Measurements from ENCODE around the gene RNF112.

RNF112 gene

DNA sequence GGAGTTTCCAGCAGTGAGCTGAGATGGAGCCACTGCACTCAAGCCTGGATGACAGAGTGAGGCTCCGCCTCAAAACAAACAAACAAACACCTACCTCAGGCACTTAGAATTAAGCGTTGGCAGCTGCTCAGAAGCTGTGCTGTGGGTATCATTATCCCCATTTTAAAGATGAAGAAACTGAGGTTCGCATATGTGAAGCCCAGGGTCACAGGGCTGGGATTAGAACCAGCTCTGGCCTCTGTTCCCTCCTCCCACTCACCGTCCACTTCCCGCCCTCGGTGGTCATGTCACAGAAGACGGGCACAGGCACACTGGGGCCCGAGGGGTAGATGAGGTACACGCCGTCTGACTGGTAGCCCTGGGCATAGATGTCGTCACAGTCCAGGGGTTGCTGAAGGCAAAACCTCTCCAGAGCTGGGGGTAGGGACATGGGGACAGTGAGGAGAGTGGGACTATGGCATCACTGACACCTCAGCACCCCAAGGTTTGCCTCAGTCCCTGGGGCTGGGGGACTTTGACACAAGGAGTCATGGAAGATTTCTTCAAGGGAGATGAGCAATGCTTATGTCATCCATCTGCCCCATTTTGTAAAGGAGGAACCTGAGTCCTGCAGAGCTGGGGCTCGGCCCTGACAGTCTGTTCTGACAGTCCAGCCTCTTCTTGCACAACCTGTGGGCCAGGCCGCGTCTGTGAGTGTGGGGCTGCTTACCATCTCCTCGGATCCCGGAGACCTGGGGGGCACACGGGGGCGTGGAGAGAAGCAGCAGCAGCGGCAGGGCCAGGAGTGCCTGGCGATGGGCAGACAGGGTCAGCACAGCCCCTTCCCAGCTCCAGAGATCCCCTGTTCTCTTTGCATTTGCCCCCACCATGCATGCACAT lies 24.7 kb upstream of the RNF112 start (continued):
- TF ChIP-seq ZBTB17 (tag by site-specific recombination; IDR thresholded peaks at IDR 0.05) (no peak), ZNF558 (tag by site-specific recombination; IDR thresholded peaks at IDR 0.05) (no peak), ZNF221 (tag by site-specific recombination; IDR thresholded peaks at IDR 0.05; ENCODE audit: borderline replicate concordance) (no peak), WT1 (tag by site-specific recombination; IDR thresholded peaks at IDR 0.05) (no peak), ZBTB48 (tag by site-specific recombination; IDR thresholded peaks at IDR 0.05) (0 out of 2 replicates have a peak, but pooled peaks have one; percentile 15), ZNF16 (tag by site-specific recombination; IDR thresholded peaks at IDR 0.05; ENCODE audit: low read depth) (no peak)

DNA sequence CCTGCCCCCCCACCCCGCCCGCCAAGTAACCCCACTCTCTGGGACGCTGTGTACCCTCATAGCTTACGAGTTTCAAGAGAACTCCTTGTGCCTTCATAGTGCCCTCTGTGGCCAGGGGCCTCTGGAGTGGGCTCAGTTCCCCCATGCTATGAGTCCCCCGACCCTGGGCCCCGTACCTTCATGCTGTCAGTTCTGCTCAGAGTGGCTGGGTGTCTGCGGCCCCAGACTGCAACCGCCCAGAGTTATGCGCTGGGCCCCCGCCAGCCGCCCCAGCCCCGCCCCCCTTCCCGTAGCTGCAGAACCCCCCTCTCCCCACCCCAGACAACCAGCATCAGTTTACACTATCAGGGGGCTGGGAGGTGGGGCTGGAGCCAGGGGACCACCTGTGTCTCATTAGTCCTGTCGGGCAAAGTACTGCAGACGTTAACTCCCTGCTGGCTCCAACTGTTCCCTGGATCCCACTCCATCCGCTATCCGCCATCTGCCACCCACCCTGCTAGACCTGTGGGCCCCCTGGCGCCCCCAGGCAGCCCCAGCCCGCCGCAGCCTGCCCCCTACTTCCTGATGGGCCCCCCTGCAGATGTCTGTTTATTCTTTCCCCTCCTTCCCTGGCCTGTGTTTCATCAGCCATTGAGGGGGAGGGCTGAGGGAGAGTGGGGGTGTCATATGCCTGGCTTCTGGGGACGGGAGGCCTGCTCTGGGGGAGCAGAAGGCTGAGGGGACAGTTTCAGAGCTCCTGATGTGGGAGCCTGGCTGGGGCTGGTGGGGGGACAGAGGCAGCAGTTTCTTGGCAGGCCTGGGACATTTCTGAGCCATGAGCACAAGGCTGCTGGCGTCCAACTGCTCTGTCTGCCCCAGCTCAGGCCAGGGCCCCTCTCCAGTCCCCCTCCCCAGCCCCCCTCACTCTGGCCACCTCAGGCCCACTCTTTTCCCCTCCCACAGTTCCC lies 23.8 kb upstream of the RNF112 start, which contains the start of gene MFAP4:
Gene MFAP4 (minus strand): TSS at position 217 of the 947 bp plus-strand sequence. CDS start 35 bp downstream, at position 182.
- CTCF ChIA-PET = interaction anchor here (2.0 kb wide), 1 partner anchor 24 kb away, joined by 11 read pairs; the partner anchor contains the start of gene B9D1
- Histone ChIP-seq H3K27ac (ENCODE audit: extremely low read depth, low read depth, low read length) (peak within 1 kb of the TSS; percentile 53; the same call in 1 of the 2 replicates), H3K36me3 (ENCODE audit: control insufficient read depth in 2 of 2, insufficient read depth in 1 of 2, low read length in 2 of 2) (peaks cover 7 to 32% of the 10 kb centered on the region in 2 experiments), H3K4me3 (ENCODE audit: low read depth, low read length) (no peak within 1 kb of the TSS), H3K4me1 (ENCODE audit: control insufficient read depth, insufficient read depth, low read length) (peaks cover 17% of the 10 kb centered on the region), H3K9me3 (ENCODE audit: control insufficient read depth, insufficient read depth, low read depth, low read length) (no peaks in the 10 kb centered on the region)
- POLR2A ChIA-PET = interaction anchor here (0.6 to 5.6 kb wide), 3 partner anchors 9 to 34 kb away, joined by 3 to 57 read pairs (median 3); partner anchors contain the start of genes B9D1 and MAPK7
- TF ChIP-seq KLF9 (tag by site-specific recombination; IDR thresholded peaks at IDR 0.05; ENCODE audit: low read depth) (no peak), EGR2 (tag by site-specific recombination; IDR thresholded peaks at IDR 0.05; ENCODE audit: low read depth) (peak; percentile 58; the same call in 1 of the 2 replicates), ZNF530 (tag by site-specific recombination; IDR thresholded peaks at IDR 0.05; ENCODE audit: low read depth) (no peak), ZNF791 (tag by site-specific recombination; IDR thresholded peaks at IDR 0.05) (no peak), ZNF792 (tag by site-specific recombination; IDR thresholded peaks at IDR 0.05) (no peak), ZNF548 (tag by site-specific recombination; IDR thresholded peaks at IDR 0.05) (no peak), ZNF10 (tag by site-specific recombination; IDR thresholded peaks at IDR 0.05) (no peak), ZNF341 (tag by site-specific recombination; IDR thresholded peaks at IDR 0.05; ENCODE audit: low read depth) (no peak), GLI4 (tag by site-specific recombination; IDR thresholded peaks at IDR 0.05) (no peak), ZNF843 (tag by site-specific recombination; IDR thresholded peaks at IDR 0.05) (no peak), ZNF596 (tag by site-specific recombination; IDR thresholded peaks at IDR 0.05) (no peak), OVOL3 (tag by site-specific recombination; IDR thresholded peaks at IDR 0.05) (no peak), ZNF664 (tag by site-specific recombination; IDR thresholded peaks at IDR 0.05) (no peak), ZNF423 (tag by site-specific recombination; IDR thresholded peaks at IDR 0.05) (peak; percentile 62; the same call in 1 of the 2 replicates), ZNF112 (tag by site-specific recombination; IDR thresholded peaks at IDR 0.05) (no peak), ZNF404 (tag by site-specific recombination; IDR thresholded peaks at IDR 0.05) (no peak), ZNF138 (tag by site-specific recombination; IDR thresholded peaks at IDR 0.05; ENCODE audit: borderline replicate concordance) (no peak), GLIS1 (tag by site-specific recombination; IDR thresholded peaks at IDR 0.05) (peak; percentile 99), ZNF610 (tag by site-specific recombination; IDR thresholded peaks at IDR 0.05; ENCODE audit: borderline replicate concordance) (no peak), ZNF175 (tag by site-specific recombination; IDR thresholded peaks at IDR 0.05) (no peak)
- TF ChIP-seq, protein P1, sequence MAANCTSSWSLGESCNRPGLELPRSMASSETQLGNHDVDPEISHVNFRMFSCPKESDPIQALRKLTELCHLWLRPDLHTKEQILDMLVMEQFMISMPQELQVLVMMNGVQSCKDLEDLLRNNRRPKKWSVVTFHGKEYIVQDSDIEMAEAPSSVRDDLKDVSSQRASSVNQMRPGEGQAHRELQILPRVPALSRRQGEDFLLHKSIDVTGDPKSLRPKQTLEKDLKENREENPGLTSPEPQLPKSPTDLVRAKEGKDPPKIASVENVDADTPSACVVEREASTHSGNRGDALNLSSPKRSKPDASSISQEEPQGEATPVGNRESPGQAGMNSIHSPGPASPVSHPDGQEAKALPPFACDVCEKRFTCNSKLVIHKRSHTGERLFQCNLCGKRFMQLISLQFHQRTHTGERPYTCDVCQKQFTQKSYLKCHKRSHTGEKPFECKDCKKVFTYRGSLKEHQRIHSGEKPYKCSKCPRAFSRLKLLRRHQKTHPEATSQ (tag by site-specific recombination; IDR thresholded peaks at IDR 0.05) = no peak
- TF ChIP-seq, protein P2, sequence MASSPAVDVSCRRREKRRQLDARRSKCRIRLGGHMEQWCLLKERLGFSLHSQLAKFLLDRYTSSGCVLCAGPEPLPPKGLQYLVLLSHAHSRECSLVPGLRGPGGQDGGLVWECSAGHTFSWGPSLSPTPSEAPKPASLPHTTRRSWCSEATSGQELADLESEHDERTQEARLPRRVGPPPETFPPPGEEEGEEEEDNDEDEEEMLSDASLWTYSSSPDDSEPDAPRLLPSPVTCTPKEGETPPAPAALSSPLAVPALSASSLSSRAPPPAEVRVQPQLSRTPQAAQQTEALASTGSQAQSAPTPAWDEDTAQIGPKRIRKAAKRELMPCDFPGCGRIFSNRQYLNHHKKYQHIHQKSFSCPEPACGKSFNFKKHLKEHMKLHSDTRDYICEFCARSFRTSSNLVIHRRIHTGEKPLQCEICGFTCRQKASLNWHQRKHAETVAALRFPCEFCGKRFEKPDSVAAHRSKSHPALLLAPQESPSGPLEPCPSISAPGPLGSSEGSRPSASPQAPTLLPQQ (tag by site-specific recombination; IDR thresholded peaks at IDR 0.05) = peak; percentile 95
- TF ChIP-seq, protein P3, sequence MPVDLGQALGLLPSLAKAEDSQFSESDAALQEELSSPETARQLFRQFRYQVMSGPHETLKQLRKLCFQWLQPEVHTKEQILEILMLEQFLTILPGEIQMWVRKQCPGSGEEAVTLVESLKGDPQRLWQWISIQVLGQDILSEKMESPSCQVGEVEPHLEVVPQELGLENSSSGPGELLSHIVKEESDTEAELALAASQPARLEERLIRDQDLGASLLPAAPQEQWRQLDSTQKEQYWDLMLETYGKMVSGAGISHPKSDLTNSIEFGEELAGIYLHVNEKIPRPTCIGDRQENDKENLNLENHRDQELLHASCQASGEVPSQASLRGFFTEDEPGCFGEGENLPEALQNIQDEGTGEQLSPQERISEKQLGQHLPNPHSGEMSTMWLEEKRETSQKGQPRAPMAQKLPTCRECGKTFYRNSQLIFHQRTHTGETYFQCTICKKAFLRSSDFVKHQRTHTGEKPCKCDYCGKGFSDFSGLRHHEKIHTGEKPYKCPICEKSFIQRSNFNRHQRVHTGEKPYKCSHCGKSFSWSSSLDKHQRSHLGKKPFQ (tag by site-specific recombination; IDR thresholded peaks at IDR 0.05) = no peak
- TF ChIP-seq, protein P4, sequence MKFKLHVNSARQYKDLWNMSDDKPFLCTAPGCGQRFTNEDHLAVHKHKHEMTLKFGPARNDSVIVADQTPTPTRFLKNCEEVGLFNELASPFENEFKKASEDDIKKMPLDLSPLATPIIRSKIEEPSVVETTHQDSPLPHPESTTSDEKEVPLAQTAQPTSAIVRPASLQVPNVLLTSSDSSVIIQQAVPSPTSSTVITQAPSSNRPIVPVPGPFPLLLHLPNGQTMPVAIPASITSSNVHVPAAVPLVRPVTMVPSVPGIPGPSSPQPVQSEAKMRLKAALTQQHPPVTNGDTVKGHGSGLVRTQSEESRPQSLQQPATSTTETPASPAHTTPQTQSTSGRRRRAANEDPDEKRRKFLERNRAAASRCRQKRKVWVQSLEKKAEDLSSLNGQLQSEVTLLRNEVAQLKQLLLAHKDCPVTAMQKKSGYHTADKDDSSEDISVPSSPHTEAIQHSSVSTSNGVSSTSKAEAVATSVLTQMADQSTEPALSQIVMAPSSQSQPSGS (tag by site-specific recombination; IDR thresholded peaks at IDR 0.05; ENCODE audit: low read depth) = no peak

All from HEK293 (cell line).